ENCODE results near the gene BTG4. TPM values are rescaled to one million over a fixed set of nuclear protein-coding genes. Genes with fewer than 3 reads are reported as not detected.

The BTG4 gene
- total RNA-seq, 6 experiments from 2014 or later = not detected

DNA sequence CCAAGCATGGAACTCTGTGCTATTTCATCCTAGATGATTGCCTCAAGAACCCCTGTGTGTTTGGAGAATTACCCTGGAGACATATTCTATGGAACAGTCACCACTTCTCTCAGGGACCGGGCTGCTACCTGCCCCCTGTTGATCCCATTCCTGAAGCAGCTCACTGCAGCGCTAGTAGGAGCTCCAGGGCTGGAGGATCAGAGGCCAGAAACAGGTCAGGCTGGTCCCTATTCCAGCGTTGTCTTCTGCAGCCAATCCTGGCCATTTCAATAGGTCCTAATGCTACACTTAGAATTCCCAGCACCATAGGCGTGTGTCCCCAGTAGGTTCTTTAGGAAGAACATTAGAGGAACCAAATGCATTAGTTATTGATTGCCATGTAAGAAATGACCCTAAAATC, 48.9 kb downstream of the BTG4 start:
- DNase-seq = no peak
- ATAC-seq = no peak
- Histone ChIP-seq H3K4me1 (no peaks in the 10 kb centered on the region), H3K4me3 (no peak overlapping the region), H3K9me3 (no peaks in the 10 kb centered on the region), H3K36me3 (no peaks in the 10 kb centered on the region), H3K27me3 (no peaks in the 10 kb centered on the region), H3K27ac (no peak overlapping the region)
- no peak for TF ChIP-seq POLR2A (IDR thresholded peaks at IDR 0.05)
- TF ChIP-seq, protein P1, sequence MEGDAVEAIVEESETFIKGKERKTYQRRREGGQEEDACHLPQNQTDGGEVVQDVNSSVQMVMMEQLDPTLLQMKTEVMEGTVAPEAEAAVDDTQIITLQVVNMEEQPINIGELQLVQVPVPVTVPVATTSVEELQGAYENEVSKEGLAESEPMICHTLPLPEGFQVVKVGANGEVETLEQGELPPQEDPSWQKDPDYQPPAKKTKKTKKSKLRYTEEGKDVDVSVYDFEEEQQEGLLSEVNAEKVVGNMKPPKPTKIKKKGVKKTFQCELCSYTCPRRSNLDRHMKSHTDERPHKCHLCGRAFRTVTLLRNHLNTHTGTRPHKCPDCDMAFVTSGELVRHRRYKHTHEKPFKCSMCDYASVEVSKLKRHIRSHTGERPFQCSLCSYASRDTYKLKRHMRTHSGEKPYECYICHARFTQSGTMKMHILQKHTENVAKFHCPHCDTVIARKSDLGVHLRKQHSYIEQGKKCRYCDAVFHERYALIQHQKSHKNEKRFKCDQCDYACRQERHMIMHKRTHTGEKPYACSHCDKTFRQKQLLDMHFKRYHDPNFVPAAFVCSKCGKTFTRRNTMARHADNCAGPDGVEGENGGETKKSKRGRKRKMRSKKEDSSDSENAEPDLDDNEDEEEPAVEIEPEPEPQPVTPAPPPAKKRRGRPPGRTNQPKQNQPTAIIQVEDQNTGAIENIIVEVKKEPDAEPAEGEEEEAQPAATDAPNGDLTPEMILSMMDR (IDR thresholded peaks at IDR 0.05) = no peak
- WGBS (ENCODE audit: insufficient coverage, low coverage, low lambda C conversion rate, missing lambda C conversion rate) = 89% methylated on average over 3 of the region's 4 CpGs
- intact Hi-C loops (cut with DNase I) = no loop called here

DNA sequence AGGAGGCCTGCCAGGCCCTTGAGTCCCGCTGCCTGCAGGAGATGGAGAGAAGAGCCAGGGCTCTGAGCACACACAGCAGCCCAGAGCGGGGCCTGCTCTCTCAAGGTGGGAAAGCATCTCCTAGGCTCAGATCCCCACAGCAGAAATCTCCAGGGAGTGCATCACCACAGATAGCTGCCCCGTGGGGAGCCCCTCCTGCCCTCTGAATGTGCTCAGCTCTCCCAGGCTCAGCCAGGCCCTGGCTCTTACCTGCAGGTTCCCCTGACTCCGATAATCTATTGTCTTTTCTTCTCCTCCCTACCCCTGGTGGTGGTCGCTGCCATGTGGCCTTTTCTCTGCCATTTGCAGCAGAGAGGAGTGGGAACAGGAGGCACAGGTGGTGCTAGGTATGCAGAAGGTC, 49.9 kb downstream of the BTG4 start:
- WGBS (ENCODE audit: insufficient coverage, low coverage, low lambda C conversion rate, missing lambda C conversion rate) = 51% methylated on average over 2 of the region's 5 CpGs
- intact Hi-C loops (cut with DNase I) = no loop called here

DNA sequence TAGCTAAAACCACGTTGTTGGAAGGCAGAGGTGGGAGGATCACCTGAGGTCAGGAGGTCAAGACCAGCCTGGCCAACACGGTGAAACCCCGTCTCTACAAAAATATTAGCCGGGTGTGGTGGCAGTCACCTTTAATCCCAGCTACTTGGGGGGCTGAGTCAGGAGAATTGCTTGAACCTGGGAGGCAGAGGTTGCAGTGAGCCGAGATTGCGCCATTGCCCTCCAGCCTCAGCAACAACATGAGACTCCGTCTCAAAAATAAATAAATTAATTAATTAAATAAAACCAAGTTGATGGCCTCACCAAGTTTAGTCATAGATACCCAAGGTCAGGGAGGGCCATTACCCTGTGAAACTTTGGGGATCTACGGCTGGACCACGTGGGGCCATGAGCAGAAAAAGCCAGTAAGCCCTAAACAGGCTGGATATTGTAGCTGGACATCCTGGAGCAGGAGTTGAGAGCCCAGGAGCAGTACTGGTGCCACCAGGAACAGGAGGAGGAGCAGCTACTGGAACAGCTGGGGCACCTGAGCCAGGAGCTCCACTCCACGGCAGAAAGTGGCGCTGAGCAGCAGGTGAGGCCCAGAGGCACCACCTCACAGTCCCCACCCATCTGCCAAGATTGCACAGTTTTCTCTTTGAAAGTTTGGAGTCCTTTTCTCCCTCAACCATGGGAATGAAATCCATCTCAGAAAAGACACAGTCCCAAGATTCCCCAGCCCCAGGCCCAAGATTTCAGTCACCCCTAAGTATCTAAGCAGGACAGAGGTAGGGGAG, 50.5 kb downstream of the BTG4 start:
- Histone ChIP-seq H3K4me1 (no peaks in the 10 kb centered on the region), H3K27ac (no peak overlapping the region), H3K9me3 (no peaks in the 10 kb centered on the region), H3K27me3 (no peaks in the 10 kb centered on the region), H3K36me3 (no peaks in the 10 kb centered on the region), H3K4me3 (no peak overlapping the region)
- ATAC-seq = no peak
- TF ChIP-seq POLR2A (IDR thresholded peaks at IDR 0.05) = no peak
- TF ChIP-seq, protein P1 (IDR thresholded peaks at IDR 0.05) = no peak
- WGBS (ENCODE audit: insufficient coverage, low coverage, low lambda C conversion rate, missing lambda C conversion rate) = 81% methylated on average over 6 of the region's 11 CpGs
- no peak for DNase-seq
- intact Hi-C loops (cut with DNase I) = no loop called here

More for the DNA sequence above, 49.9 kb downstream of the BTG4 start:
- H3K36me3 ChIP-seq = no peaks in the 10 kb centered on the region
- H3K4me1 ChIP-seq = no peaks in the 10 kb centered on the region
- H3K9me3 ChIP-seq = no peaks in the 10 kb centered on the region
- no peak for DNase-seq
- no peaks in the 10 kb centered on the region for H3K27me3 ChIP-seq
- no peak overlapping the region for H3K4me3 ChIP-seq
- no peak overlapping the region for H3K27ac ChIP-seq
- TF ChIP-seq POLR2A (IDR thresholded peaks at IDR 0.05) = no peak
- TF ChIP-seq, protein P1 (IDR thresholded peaks at IDR 0.05) = no peak
- no peak for ATAC-seq

DNA sequence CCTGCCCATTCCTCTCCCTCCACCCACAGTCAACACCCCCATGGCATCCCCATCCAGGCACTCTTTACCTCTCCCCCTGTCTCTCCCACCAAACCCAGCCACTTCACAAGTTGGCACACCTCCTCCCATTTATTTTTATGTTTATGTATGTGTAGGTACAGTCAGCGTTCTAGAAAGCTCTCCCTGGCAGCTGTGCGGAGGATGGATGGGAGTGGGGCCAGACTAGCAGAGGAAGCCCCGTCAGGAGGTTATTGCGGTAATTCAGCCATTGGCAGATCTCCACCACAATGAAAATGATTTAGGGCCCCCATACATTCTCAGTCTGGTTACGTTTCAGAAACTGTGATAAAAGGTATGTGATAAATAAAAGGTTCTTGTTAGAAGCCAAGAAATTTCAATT, 51.3 kb downstream of the BTG4 start:
- DNase-seq (no peak), ATAC-seq (no peak)
- Histone ChIP-seq H3K4me1 (no peaks in the 10 kb centered on the region), H3K36me3 (no peaks in the 10 kb centered on the region), H3K27ac (no peak overlapping the region), H3K4me3 (no peak overlapping the region), H3K27me3 (no peaks in the 10 kb centered on the region), H3K9me3 (no peaks in the 10 kb centered on the region)
- no peak for TF ChIP-seq POLR2A (IDR thresholded peaks at IDR 0.05)
- TF ChIP-seq, protein P1 (IDR thresholded peaks at IDR 0.05) = no peak
- WGBS (ENCODE audit: insufficient coverage, low coverage, low lambda C conversion rate, missing lambda C conversion rate) = 69% methylated on average over 5 of the region's 5 CpGs
- intact Hi-C loops (cut with DNase I) = no loop called here

All from right lobe of liver (tissue), 6 donors.